Fibroblast of lung (primary cell): ENCODE data around the gene ICAM2.

Source experiments
- EZH2 ChIP-seq: IDR thresholded peaks from 2 replicates; pipeline ENCODE4 v1.5.1; 2012; ENCODE audit warnings: low read length, control low read depth, mild to moderate bottlenecking; ENCODE audit errors: missing control alignments
- TF ChIP-seq, protein P1 (sequence below), 2 donors: IDR thresholded peaks in 1 of 2; conservative IDR thresholded peaks in 1 of 2; 1 replicate in 1 of 2; 2 replicates in 1 of 2; pipeline ENCODE4 v1.5.1; 2011 to 2012; ENCODE audit warnings: low read length in 2 of 2, control low read depth in 1 of 2, inconsistent platforms in 1 of 2, low read depth in 1 of 2, mild to moderate bottlenecking in 1 of 2

DNA sequence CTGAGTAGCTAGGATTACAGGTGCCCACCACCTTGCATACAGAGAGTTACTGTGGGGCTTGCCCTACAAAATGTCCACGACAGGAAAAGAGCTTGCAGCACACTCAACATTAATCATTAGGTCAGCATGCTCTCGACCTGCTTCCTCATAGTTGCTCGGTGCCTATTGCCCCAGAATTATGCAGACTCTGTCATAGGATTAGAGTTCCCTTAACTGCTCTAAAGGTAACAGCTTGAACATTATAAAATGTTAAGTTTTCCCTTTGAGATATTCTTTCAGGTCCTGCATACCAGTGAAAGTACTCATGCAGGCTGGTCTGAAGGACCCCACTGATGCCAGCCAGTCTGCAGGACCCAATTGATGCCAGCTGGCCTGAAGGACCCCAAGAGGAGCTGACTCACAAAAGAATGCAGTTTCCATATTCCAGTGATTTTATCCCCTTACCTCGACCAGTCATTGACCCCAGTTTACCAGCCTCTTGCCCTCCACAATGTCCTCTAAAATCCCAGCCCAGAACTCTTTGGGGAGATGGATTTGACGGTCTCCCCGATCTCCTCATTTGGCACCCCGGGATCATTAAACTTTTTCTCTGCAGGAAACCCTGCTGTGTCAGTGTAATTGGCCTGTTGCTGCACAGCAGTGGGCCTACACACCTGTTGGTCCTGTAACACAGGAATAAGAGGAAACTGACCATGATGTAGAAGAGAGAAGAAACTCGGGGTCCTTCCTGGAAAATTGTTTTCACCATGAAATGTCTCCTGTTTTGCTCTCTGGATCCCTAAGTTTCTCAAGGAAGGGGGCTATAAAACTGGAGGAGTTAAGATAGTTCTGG, 10.6 kb downstream of the ICAM2 start:
- TF ChIP-seq, protein P1, sequence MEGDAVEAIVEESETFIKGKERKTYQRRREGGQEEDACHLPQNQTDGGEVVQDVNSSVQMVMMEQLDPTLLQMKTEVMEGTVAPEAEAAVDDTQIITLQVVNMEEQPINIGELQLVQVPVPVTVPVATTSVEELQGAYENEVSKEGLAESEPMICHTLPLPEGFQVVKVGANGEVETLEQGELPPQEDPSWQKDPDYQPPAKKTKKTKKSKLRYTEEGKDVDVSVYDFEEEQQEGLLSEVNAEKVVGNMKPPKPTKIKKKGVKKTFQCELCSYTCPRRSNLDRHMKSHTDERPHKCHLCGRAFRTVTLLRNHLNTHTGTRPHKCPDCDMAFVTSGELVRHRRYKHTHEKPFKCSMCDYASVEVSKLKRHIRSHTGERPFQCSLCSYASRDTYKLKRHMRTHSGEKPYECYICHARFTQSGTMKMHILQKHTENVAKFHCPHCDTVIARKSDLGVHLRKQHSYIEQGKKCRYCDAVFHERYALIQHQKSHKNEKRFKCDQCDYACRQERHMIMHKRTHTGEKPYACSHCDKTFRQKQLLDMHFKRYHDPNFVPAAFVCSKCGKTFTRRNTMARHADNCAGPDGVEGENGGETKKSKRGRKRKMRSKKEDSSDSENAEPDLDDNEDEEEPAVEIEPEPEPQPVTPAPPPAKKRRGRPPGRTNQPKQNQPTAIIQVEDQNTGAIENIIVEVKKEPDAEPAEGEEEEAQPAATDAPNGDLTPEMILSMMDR (conservative IDR thresholded peaks at IDR 0.05 in 1 of 2, IDR thresholded peaks at IDR 0.05 in 1 of 2; ENCODE audit: low read depth in 1 of 2, low read length in 2 of 2) = no peak
- no peak for TF ChIP-seq EZH2
